Neural progenitor cell (in vitro differentiated cells): ENCODE data around the gene GLI2. TPM values are rescaled to one million over a fixed set of nuclear protein-coding genes. Genes with fewer than 3 reads are reported as not detected.

ENCODE experiments used
- DNase-seq: peaks from one replicate; pipeline ENCODE4 v3.0.0-alpha.2; 2016; ENCODE audit warnings: low spot score
- H2AFZ ChIP-seq: fragments of 200-600 bp; sonication (generic); replicated peaks from 2 replicates; pipeline ENCODE4 v1.6.1; 2016; ENCODE audit warnings: antibody characterized with exemption
- H3F3A ChIP-seq: fragments of 200-600 bp; sonication (generic); 2 replicates; pipeline ENCODE4 v1.6.1; 2016; ENCODE audit warnings: antibody characterized with exemption, low read depth
- H3K27ac ChIP-seq: fragments of 200-600 bp; sonication (generic); 2 replicates; pipeline ENCODE4 v1.5.1; 2016; ENCODE audit warnings: mild to moderate bottlenecking
- H3K27me3 ChIP-seq: fragments of 200-600 bp; sonication (generic); 2 replicates; pipeline ENCODE4 v1.6.1; 2016; ENCODE audit warnings: mild to moderate bottlenecking, moderate library complexity
- H3K36me3 ChIP-seq: fragments of 200-600 bp; sonication (generic); 2 replicates; pipeline ENCODE4 v1.5.1; 2016
- H3K4me1 ChIP-seq: fragments of 200-600 bp; sonication (generic); 2 replicates; pipeline ENCODE4 v1.6.1; 2016; ENCODE audit warnings: mixed run types
- H3K4me2 ChIP-seq: fragments of 200-600 bp; sonication (generic); 2 replicates; pipeline ENCODE4 v1.6.1; 2016
- H3K4me3 ChIP-seq: fragments of 200-600 bp; sonication (generic); 2 replicates; pipeline ENCODE4 v1.5.1; 2016
- H3K79me2 ChIP-seq: fragments of 200-600 bp; sonication (generic); 2 replicates; pipeline ENCODE4 v1.6.1; 2016; ENCODE audit warnings: low read depth
- H3K9ac ChIP-seq: fragments of 200-600 bp; sonication (generic); 2 replicates; pipeline ENCODE4 v1.6.1; 2016
- H3K9me3 ChIP-seq: fragments of 200-600 bp; sonication (generic); 2 replicates; pipeline ENCODE4 v1.5.1; 2016; ENCODE audit warnings: low read depth
- H4K20me1 ChIP-seq: fragments of 200-600 bp; sonication (generic); 2 replicates; pipeline ENCODE4 v1.6.1; 2016; ENCODE audit warnings: low read depth
- H3K27ac Mint-ChIP-seq: 3 replicates; pipeline ENCODE4 v1.8.0; 2021; ENCODE audit warnings: mixed read lengths
- H3K27me3 Mint-ChIP-seq: 2 replicates; pipeline ENCODE4 v1.8.0; 2022; ENCODE audit warnings: low read depth, mild to moderate bottlenecking, inconsistent platforms, moderate library complexity, mixed read lengths; ENCODE audit not compliant: insufficient read depth
- H3K36me3 Mint-ChIP-seq: 3 replicates; pipeline ENCODE4 v1.8.0; 2021; ENCODE audit warnings: mixed read lengths
- H3K4me1 Mint-ChIP-seq: 3 replicates; pipeline ENCODE4 v1.8.0; 2021; ENCODE audit warnings: mixed read lengths
- H3K4me3 Mint-ChIP-seq: 3 replicates; pipeline ENCODE4 v1.8.0; 2021; ENCODE audit warnings: mild to moderate bottlenecking, moderate library complexity, mixed read lengths
- H3K9me3 Mint-ChIP-seq: 3 replicates; pipeline ENCODE4 v1.8.0; 2020; ENCODE audit warnings: mixed read lengths
- EZH2 ChIP-seq: fragments of 200-600 bp; sonication (generic); IDR thresholded peaks from 2 replicates; pipeline ENCODE4 v1.6.1; 2017; ENCODE audit warnings: antibody characterized with exemption, mild to moderate bottlenecking, moderate library complexity
- EZH2phosphoT487 ChIP-seq: fragments of 200-600 bp; sonication (generic); IDR thresholded peaks from 2 replicates; pipeline ENCODE4 v1.6.1; 2017; ENCODE audit warnings: antibody characterized with exemption
- total RNA-seq: library from RNA; depleted of rRNA; stranded (reverse); fragments of >200 nt; gene quantifications from 2 replicates; pipeline ENCODE4 v1.2.3, GENCODE V29; 2015; ENCODE audit warnings: low replicate concordance
- TF ChIP-seq, protein P1 (sequence below): fragments of 200-600 bp; sonication (generic); IDR thresholded peaks from 2 replicates; pipeline ENCODE4 v1.5.1; 2017; ENCODE audit warnings: antibody characterized with exemption, mild to moderate bottlenecking

The GLI2 gene
- total RNA-seq, 1 donor from 2014 or later: 9.4 TPM

DNA sequence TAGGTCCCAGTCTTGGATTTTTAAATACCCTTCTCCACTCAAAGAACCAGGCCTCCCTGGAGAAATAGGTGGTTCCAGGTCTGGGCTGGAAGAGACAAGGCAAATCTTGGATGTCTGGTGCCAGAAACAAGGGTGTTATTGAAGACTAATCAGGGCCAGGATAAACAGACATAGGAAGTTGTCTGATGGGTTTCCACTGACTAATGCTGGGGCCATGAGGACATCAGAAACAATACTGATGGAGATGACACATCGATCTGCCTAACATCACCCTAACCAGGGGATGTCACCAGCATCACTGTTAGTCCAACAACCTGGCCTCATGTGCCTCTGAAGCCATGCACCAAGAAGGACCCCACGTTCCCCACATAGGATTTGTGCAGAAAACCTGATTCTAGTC lies 42.5 kb upstream of the GLI2 start:
- H3K27me3 ChIP-seq: peaks cover 39% of the 10 kb centered on the region
- TF ChIP-seq, protein P1, sequence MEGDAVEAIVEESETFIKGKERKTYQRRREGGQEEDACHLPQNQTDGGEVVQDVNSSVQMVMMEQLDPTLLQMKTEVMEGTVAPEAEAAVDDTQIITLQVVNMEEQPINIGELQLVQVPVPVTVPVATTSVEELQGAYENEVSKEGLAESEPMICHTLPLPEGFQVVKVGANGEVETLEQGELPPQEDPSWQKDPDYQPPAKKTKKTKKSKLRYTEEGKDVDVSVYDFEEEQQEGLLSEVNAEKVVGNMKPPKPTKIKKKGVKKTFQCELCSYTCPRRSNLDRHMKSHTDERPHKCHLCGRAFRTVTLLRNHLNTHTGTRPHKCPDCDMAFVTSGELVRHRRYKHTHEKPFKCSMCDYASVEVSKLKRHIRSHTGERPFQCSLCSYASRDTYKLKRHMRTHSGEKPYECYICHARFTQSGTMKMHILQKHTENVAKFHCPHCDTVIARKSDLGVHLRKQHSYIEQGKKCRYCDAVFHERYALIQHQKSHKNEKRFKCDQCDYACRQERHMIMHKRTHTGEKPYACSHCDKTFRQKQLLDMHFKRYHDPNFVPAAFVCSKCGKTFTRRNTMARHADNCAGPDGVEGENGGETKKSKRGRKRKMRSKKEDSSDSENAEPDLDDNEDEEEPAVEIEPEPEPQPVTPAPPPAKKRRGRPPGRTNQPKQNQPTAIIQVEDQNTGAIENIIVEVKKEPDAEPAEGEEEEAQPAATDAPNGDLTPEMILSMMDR: no peak
- TF ChIP-seq EZH2: no peak
- no peak for TF ChIP-seq EZH2phosphoT487
- no peaks in the 10 kb centered on the region for H3K9me3 ChIP-seq
- no peaks in the 10 kb centered on the region for H3K36me3 ChIP-seq
- Mint-ChIP-seq H3K4me3 (no peak overlapping the region), H3K4me1 (peaks cover 12% of the 10 kb centered on the region), H3K27me3 (peaks cover 2% of the 10 kb centered on the region), H3K27ac (no peak overlapping the region), H3K9me3 (no peaks in the 10 kb centered on the region), H3K36me3 (no peaks in the 10 kb centered on the region)
- H3K79me2 ChIP-seq: no peaks in the 10 kb centered on the region
- no peak overlapping the region for H2AFZ ChIP-seq
- DNase-seq: no peak
- H4K20me1 ChIP-seq: no peaks in the 10 kb centered on the region
- no peak overlapping the region for H3K4me2 ChIP-seq
- H3F3A ChIP-seq: no peaks in the 10 kb centered on the region
- H3K9ac ChIP-seq: no peak overlapping the region
- no peak overlapping the region for H3K4me3 ChIP-seq
- no peaks in the 10 kb centered on the region for H3K4me1 ChIP-seq
- no peak overlapping the region for H3K27ac ChIP-seq

DNA sequence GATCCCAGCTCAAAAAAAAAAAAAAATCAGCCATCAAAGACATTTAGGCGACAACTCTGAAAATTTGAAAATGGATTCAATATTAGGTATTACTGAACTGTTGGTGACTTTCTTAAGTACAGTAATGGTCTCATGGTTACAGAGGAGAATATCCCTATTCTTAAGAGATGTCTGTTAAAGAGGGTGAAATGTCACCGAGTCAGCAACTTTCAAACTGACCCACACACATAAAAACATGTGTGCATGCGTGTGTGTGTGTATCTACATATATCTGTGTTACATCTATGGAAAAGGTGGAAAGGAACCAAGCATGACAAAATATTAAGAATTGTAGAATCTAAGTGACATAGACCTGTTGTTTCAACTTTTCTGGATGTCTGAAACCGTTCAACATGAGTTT lies 41.6 kb upstream of the GLI2 start:
- no peak overlapping the region for H2AFZ ChIP-seq
- H3K4me3 ChIP-seq: no peak overlapping the region
- H3K36me3 ChIP-seq: no peaks in the 10 kb centered on the region
- no peak for DNase-seq
- no peaks in the 10 kb centered on the region for H3K4me1 ChIP-seq
- H3K4me1 Mint-ChIP-seq: peaks cover 13% of the 10 kb centered on the region
- H3K9me3 Mint-ChIP-seq: no peaks in the 10 kb centered on the region
- H4K20me1 ChIP-seq: no peaks in the 10 kb centered on the region
- no peaks in the 10 kb centered on the region for H3K9me3 ChIP-seq
- no peaks in the 10 kb centered on the region for H3K36me3 Mint-ChIP-seq
- H3K4me2 ChIP-seq: no peak overlapping the region
- H3K27ac Mint-ChIP-seq: no peak overlapping the region
- peaks cover 39% of the 10 kb centered on the region for H3K27me3 ChIP-seq
- no peak overlapping the region for H3K27ac ChIP-seq
- no peak for TF ChIP-seq EZH2phosphoT487
- TF ChIP-seq, protein P1: no peak
- TF ChIP-seq EZH2: no peak
- no peaks in the 10 kb centered on the region for H3F3A ChIP-seq
- H3K4me3 Mint-ChIP-seq: no peak overlapping the region
- H3K79me2 ChIP-seq: no peaks in the 10 kb centered on the region
- peaks cover 2% of the 10 kb centered on the region for H3K27me3 Mint-ChIP-seq
- H3K9ac ChIP-seq: no peak overlapping the region

DNA sequence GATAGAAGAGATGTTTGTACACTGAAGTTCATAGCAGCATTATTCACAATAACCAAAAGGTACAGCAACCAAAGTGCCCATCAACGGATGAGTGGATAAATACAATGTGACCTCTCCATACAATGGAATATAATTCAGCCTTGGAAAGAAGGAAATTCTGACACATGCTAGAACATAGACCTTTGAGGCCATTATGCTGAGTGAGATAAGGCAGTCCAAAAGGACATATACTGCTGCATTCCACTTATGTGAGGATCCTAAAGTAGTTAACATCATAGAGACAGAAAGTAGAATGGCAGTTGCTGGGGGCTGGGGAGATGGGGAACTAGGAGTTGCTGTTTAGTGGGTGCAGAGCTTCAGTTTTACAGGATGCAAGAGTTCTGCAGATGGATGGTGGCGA lies 38.2 kb upstream of the GLI2 start:
- H3K27ac ChIP-seq: no peak overlapping the region
- H3K27me3 ChIP-seq: peaks cover 30% of the 10 kb centered on the region
- H3K4me1 ChIP-seq: no peaks in the 10 kb centered on the region
- H3K4me1 Mint-ChIP-seq: peaks cover 23% of the 10 kb centered on the region
- no peaks in the 10 kb centered on the region for H4K20me1 ChIP-seq
- no peak for DNase-seq
- H3K9ac ChIP-seq: no peak overlapping the region
- no peaks in the 10 kb centered on the region for H3K9me3 ChIP-seq
- H3K27me3 Mint-ChIP-seq: peaks cover 2% of the 10 kb centered on the region
- no peak overlapping the region for H3K4me3 Mint-ChIP-seq
- H2AFZ ChIP-seq: no peak overlapping the region
- no peak overlapping the region for H3K4me3 ChIP-seq
- no peaks in the 10 kb centered on the region for H3K9me3 Mint-ChIP-seq
- no peaks in the 10 kb centered on the region for H3K79me2 ChIP-seq
- no peaks in the 10 kb centered on the region for H3K36me3 ChIP-seq
- TF ChIP-seq EZH2phosphoT487: no peak
- no peak for TF ChIP-seq EZH2
- TF ChIP-seq, protein P1: no peak
- H3F3A ChIP-seq: no peaks in the 10 kb centered on the region
- H3K27ac Mint-ChIP-seq: no peak overlapping the region
- H3K36me3 Mint-ChIP-seq: no peaks in the 10 kb centered on the region
- H3K4me2 ChIP-seq: no peak overlapping the region
